K562 (cell line): ENCODE measurements around the gene NOL4L. TPM values are rescaled to one million over a fixed set of nuclear protein-coding genes. Genes with fewer than 3 reads are reported as not detected.

Source experiments
- ATAC-seq: fragments of 200-7000 bp; cut with Tn5 transposase; 3 replicates; pipeline ENCODE4 v1.9.1; 2020; ENCODE audit warnings: moderate library complexity
- BruUV-seq: library from RNA; stranded (reverse); fragments of 400-500 nt; replicated peaks from 2 replicates; lab custom pipeline; 2021; lab: Mats Ljungman, UMichigan
- CTCF ChIA-PET: fragments of 300-600 bp; formaldehyde crosslinking; extraction: SDS; loops from one replicate; lab custom pipeline; 2021; ENCODE audit warnings: low intra/inter-chr PET ratio; lab: Yijun Ruan, JAX
- POLR2A ChIA-PET: fragments of 300-600, 350-650 bp; sonication (Branson Sonifier 250); formaldehyde crosslinking; extraction: SDS; loops from one replicate; lab custom pipeline; 2021; ENCODE audit warnings: antibody characterized with exemption, inconsistent platforms; lab: Yijun Ruan, JAX
- DNase-seq, 4 experiments: peaks; one replicate each; pipeline versions ENCODE4 v3.0.0 to v3.0.0-alpha.2; 2011 to 2018; ENCODE audit warnings: low spot score in 3 of 4, mixed read lengths in 3 of 4; ENCODE audit errors: extremely low read depth in 1 of 4
- FAIRE-seq: peaks from 2 replicates; lab custom pipeline; 2011; peaks lifted over from hg19 to GRCh38; lab: Jason Lieb, UNC
- H2AFZ ChIP-seq: 2 replicates; pipeline ENCODE4 v1.6.0; 2011; ENCODE audit warnings: low read depth, low read length, control low read depth, inconsistent platforms
- H3K27ac ChIP-seq: fragments of 200-600 bp; 3 replicates; pipeline ENCODE4 v1.8.0; 2011; ENCODE audit warnings: low read depth, mild to moderate bottlenecking, control low read depth, inconsistent platforms, low read length, moderate library complexity, mixed read lengths; ENCODE audit errors: extremely low read depth
- H3K27me3 ChIP-seq, 2 experiments: fragments of 300-600 bp in 1 of 2; 2 replicates in 1 of 2; 3 replicates in 1 of 2; pipeline versions ENCODE4 v1.6.0 to v1.8.0; 2011; ENCODE audit warnings: inconsistent platforms in 2 of 2, low read length in 2 of 2, mild to moderate bottlenecking in 1 of 2, mixed read lengths in 1 of 2, moderate library complexity in 1 of 2; ENCODE audit not compliant: control insufficient read depth in 2 of 2, insufficient read depth in 2 of 2
- H3K36me3 ChIP-seq: fragments of 300-600 bp; 3 replicates; pipeline ENCODE4 v1.8.0; 2011; ENCODE audit warnings: mild to moderate bottlenecking, low read length, inconsistent platforms; ENCODE audit not compliant: control insufficient read depth, insufficient read depth
- H3K4me1 ChIP-seq, 2 experiments: fragments of 200-600 bp in 1 of 2; replicated peaks in 1 of 2; 2 replicates in 1 of 2; 3 replicates in 1 of 2; pipeline versions ENCODE4 v1.5.1 to v1.8.0; 2011; ENCODE audit warnings: inconsistent platforms in 2 of 2, low read length in 2 of 2, mild to moderate bottlenecking in 1 of 2, mixed read lengths in 1 of 2, moderate library complexity in 1 of 2; ENCODE audit not compliant: control insufficient read depth in 2 of 2, insufficient read depth in 2 of 2
- H3K4me2 ChIP-seq: 2 replicates; pipeline ENCODE4 v1.6.1; 2011; ENCODE audit warnings: low read length, control low read depth, inconsistent platforms, mixed read lengths; ENCODE audit not compliant: insufficient read depth
- H3K4me3 ChIP-seq: fragments of 200-600 bp; sonication (generic), shearing (Covaris generic); 2 replicates; pipeline ENCODE4 v1.5.1; 2016; ENCODE audit warnings: control low read depth, inconsistent platforms
- H3K79me2 ChIP-seq: fragments of 200-600 bp; 3 replicates; pipeline ENCODE4 v1.8.0; 2011; ENCODE audit warnings: low read length, inconsistent platforms; ENCODE audit not compliant: control insufficient read depth, insufficient read depth
- H3K9ac ChIP-seq, 2 experiments: 2 replicates each; pipeline versions ENCODE4 v1.6.0 to v1.6.1; 2011; ENCODE audit warnings: low read depth in 2 of 2, low read length in 2 of 2, control low read depth in 1 of 2, inconsistent platforms in 1 of 2, mild to moderate bottlenecking in 1 of 2, mixed read lengths in 1 of 2; ENCODE audit not compliant: insufficient read depth in 1 of 2
- H3K9me1 ChIP-seq: one replicate; pipeline ENCODE4 v1.6.0; 2011; ENCODE audit warnings: inconsistent platforms, mild to moderate bottlenecking, low read length, moderate library complexity; ENCODE audit not compliant: control insufficient read depth, insufficient read depth
- H3K9me3 ChIP-seq: replicated peaks from 2 replicates; pipeline ENCODE4 v1.5.1; 2011; ENCODE audit warnings: low read depth, low read length, inconsistent platforms; ENCODE audit not compliant: control insufficient read depth, insufficient read depth
- H4K20me1 ChIP-seq: replicated peaks from 2 replicates; pipeline ENCODE4 v1.6.1; 2011; ENCODE audit warnings: low read length, inconsistent platforms, mixed read lengths; ENCODE audit not compliant: control insufficient read depth, insufficient read depth
- CHAMP1 ChIP-seq: fragments of 450-650 bp; IDR thresholded peaks from 2 replicates; pipeline ENCODE4 v1.6.1; 2016; ENCODE audit warnings: mild to moderate bottlenecking
- KDM1A ChIP-seq, 2 experiments: fragments of 450-650 bp; IDR thresholded peaks; 2 replicates each; pipeline ENCODE4 v1.6.1; 2016; ENCODE audit warnings: mild to moderate bottlenecking in 2 of 2
- NFIC ChIP-seq: fragments of 450-650 bp; IDR thresholded peaks from 2 replicates; pipeline ENCODE4 v1.6.1; 2017; ENCODE audit warnings: mild to moderate bottlenecking, inconsistent platforms
- POLR2G ChIP-seq: fragments of 200-400 bp; formaldehyde crosslinking; IDR thresholded peaks from 2 replicates; pipeline ENCODE4 v1.6.1; 2017; ENCODE audit warnings: low read depth, mild to moderate bottlenecking, antibody characterized with exemption, low read length, moderate library complexity
- TCF7 ChIP-seq: sonication (generic); IDR thresholded peaks from 2 replicates; pipeline ENCODE4 v1.6.1; 2016; ENCODE audit warnings: antibody characterized with exemption, borderline replicate concordance
- ZKSCAN1 ChIP-seq: fragments of 150-350 bp; IDR thresholded peaks from 2 replicates; pipeline ENCODE4 v1.6.1; 2016; ENCODE audit warnings: low read depth, low read length
- ZNF24 ChIP-seq: fragments of 450-650 bp; IDR thresholded peaks from 2 replicates; pipeline ENCODE4 v1.6.1; 2016
- WGBS: fragments of 100-300 bp; shearing (Covaris generic); methylation state at CpG from one replicate; pipeline ENCODE4 v1.1.6; 2016; ENCODE audit warnings: low coverage, mixed read lengths; ENCODE audit not compliant: insufficient coverage; ENCODE audit errors: missing lambda C conversion rate; 5-methylcytosine and 5-hydroxymethylcytosine counted together
- in situ Hi-C: fragments of 300-500 bp; cut with MboI; formaldehyde crosslinking; loops from 4 replicates; pipeline ENCODE4 v1.15.0; 2018; ENCODE audit warnings: inconsistent platforms, mixed read lengths
- intact Hi-C: fragments of 100-400 bp; cut with micrococcal nuclease; formaldehyde crosslinking; loops from 2 replicates; pipeline ENCODE4 v1.14.2; 2022
- polyA plus RNA-seq, 8 experiments: library from polyadenylated mRNA; depleted of rRNA in 4 of 8; stranded (reverse) in 5 of 8; unstranded in 3 of 8; fragments of >200 nt; fragmentation: Nextera tagmentation in 2 of 8; fragmentation: Illumina TruSeq in 1 of 8; extraction: Ambion mirVana in 2 of 8; extraction: Trizol in 1 of 8; gene quantifications; 2 replicates each; pipeline versions ENCODE4 v1.2.1 to v1.2.3, GENCODE V29; 2011 to 2014; ENCODE audit warnings: inconsistent platforms in 1 of 8, missing spikeins in 1 of 8
- total RNA-seq, 7 experiments: library from RNA; depleted of rRNA in 6 of 7; stranded (reverse); fragments of >200 nt in 6 of 7; fragmentation: Illumina TruSeq in 2 of 7; extraction: Trizol in 2 of 7; gene quantifications; 2 replicates each; pipeline versions ENCODE4 v1.2.1 to v1.2.3, GENCODE V29; 2011 to 2021; ENCODE audit warnings: low replicate concordance in 1 of 7
- TF ChIP-seq, protein P1 (sequence below): sonication (generic); formaldehyde crosslinking; IDR thresholded peaks from 2 replicates; pipeline ENCODE4 v1.8.1; 2023; ENCODE audit warnings: mild to moderate bottlenecking, missing genetic modification reagents

NOL4L gene
- total and polyA plus RNA-seq, 9 of the 15 experiments (the other 6 are each of a cell fraction or from before 2014, with no cell fraction given) = 5.1 to 36.2 (median 13.6) TPM

DNA sequence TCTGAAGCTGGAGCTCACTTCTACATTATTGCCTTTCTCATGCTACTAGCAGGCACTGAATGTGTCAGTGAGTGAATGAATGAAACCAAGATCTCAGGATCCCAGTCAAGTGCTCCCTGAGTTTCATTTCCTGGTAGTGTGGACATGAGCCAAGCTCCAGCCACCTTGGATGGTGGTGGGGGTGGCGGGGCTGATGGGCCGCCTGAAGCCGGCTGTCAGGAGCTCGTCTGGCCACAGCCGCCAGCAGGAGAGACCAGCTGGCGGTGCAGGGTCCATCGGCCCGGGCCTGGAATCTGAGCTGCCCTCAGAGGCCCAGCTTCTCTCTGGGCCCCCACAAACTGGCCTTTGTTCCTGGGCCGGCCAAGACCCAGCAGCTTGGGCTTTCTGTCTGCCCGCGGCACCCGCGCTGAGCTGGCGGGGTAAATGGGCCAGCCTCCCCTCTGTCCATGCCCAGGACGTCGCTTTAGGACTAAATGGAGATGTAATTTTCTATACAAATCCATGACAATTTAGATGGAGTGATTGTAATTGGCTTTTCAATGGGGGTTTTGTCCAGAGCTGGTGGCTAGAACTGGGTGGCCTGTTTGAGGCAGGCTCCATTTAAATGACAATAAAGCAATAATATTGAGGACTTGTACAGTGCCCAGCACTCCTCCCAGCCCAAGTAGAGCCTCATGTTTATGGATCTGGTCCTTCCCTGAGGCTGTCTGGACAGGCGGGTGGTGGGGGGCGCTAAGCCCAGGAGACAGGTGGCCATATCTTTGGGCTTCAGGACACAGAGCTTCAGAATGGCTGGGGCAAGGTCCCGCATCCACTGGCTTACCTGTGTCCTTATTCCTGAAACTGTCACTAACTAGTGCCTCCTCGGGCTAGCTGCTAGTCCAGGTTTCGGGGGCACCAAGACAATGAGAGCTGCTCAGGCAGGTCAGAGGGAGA, 43.5 kb downstream of the NOL4L start:
- H3K27ac ChIP-seq = peak overlapping the region; percentile 12; the same call in 2 of the 3 replicates

More for the DNA sequence above, 43.5 kb downstream of the NOL4L start:
- no peak overlapping the region for H3K4me2 ChIP-seq
- peaks cover 18% of the 10 kb centered on the region; the same call in 2 of the 3 replicates for H3K36me3 ChIP-seq
- WGBS = 74% methylated on average over 19 of the region's 21 CpGs
- peak; percentile 25; the same call in 1 of the 2 replicates for TF ChIP-seq POLR2G
- no peak for TF ChIP-seq KDM1A (IDR thresholded peaks at IDR 0.05)
- TF ChIP-seq, protein P1, sequence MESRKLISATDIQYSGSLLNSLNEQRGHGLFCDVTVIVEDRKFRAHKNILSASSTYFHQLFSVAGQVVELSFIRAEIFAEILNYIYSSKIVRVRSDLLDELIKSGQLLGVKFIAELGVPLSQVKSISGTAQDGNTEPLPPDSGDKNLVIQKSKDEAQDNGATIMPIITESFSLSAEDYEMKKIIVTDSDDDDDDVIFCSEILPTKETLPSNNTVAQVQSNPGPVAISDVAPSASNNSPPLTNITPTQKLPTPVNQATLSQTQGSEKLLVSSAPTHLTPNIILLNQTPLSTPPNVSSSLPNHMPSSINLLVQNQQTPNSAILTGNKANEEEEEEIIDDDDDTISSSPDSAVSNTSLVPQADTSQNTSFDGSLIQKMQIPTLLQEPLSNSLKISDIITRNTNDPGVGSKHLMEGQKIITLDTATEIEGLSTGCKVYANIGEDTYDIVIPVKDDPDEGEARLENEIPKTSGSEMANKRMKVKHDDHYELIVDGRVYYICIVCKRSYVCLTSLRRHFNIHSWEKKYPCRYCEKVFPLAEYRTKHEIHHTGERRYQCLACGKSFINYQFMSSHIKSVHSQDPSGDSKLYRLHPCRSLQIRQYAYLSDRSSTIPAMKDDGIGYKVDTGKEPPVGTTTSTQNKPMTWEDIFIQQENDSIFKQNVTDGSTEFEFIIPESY (CRISPR knock-in tag) = peak; percentile 76; the same call in 1 of the 2 replicates
- TF ChIP-seq ZKSCAN1 = 0 out of 2 replicates have a peak, but pooled peaks have one; percentile 5
- TF ChIP-seq NFIC = 0 out of 2 replicates have a peak, but pooled peaks have one; percentile 3
- TF ChIP-seq TCF7 = no peak
- TF ChIP-seq CHAMP1 = no peak
- peak; percentile 84 for TF ChIP-seq ZNF24
- no TSS peak for BruUV-seq
- H3K9me1 ChIP-seq = no peaks in the 10 kb centered on the region
- no peak for DNase-seq
- H3K9me3 ChIP-seq = no peaks in the 10 kb centered on the region
- H3K79me2 ChIP-seq = peaks cover 62% of the 10 kb centered on the region
- H3K4me1 ChIP-seq = peaks cover 38 to 60% of the 10 kb centered on the region in 2 experiments
- FAIRE-seq = no peak
- H2AFZ ChIP-seq = no peak overlapping the region
- in situ Hi-C loops (no loop called here), intact Hi-C loops (no loop called here)
- ChIA-PET POLR2A (interaction anchor here (0.6 to 1.3 kb wide), 7 partner anchors 12 to 795 kb away, joined by 3 to 4 read pairs (median 3); no protein-coding TSS in a partner anchor), CTCF (no interaction called here)
- no peak overlapping the region for H3K4me3 ChIP-seq
- ATAC-seq = no peak
- no peaks in the 10 kb centered on the region for H3K27me3 ChIP-seq
- no peaks in the 10 kb centered on the region; the same call in 1 of the 2 replicates for H4K20me1 ChIP-seq
- peak overlapping the region in 1 of 2 experiments; percentile 38; a peak in 1 of 4 replicates for H3K9ac ChIP-seq
